Endodermal cell (in vitro differentiated cells): ENCODE measurements around the gene DPP3. TPM values are rescaled to one million over a fixed set of nuclear protein-coding genes. Genes with fewer than 3 reads are reported as not detected.

Experiments used
- DNase-seq: peaks from one replicate; pipeline ENCODE4 v3.0.0-alpha.2; 2017
- H3K27ac ChIP-seq: 2 replicates; pipeline ENCODE4 v1.5.1; 2013; ENCODE audit warnings: mild to moderate bottlenecking, low read depth, low read length, moderate library complexity
- H3K27me3 ChIP-seq: 2 replicates; pipeline ENCODE4 v1.6.1; 2013; ENCODE audit warnings: mild to moderate bottlenecking, low read length, moderate library complexity; ENCODE audit not compliant: insufficient read depth, control insufficient read depth, poor library complexity, severe bottlenecking
- H3K36me3 ChIP-seq: 2 replicates; pipeline ENCODE4 v1.7.0; 2013; ENCODE audit warnings: mild to moderate bottlenecking, low read length, moderate library complexity; ENCODE audit not compliant: control insufficient read depth, insufficient read depth
- H3K4me1 ChIP-seq: one replicate; pipeline ENCODE4 v1.7.0; 2013; ENCODE audit warnings: low read length; ENCODE audit not compliant: control insufficient read depth, insufficient read depth
- H3K4me3 ChIP-seq: 2 replicates; pipeline ENCODE4 v1.5.1; 2013; ENCODE audit warnings: mild to moderate bottlenecking, low read length, moderate library complexity
- H3K9ac ChIP-seq: 2 replicates; pipeline ENCODE4 v1.6.1; 2013; ENCODE audit warnings: mild to moderate bottlenecking, low read length, moderate library complexity; ENCODE audit not compliant: poor library complexity, severe bottlenecking; ENCODE audit errors: extremely low read depth
- H3K9me3 ChIP-seq: 2 replicates; pipeline ENCODE4 v1.6.1; 2013; ENCODE audit warnings: mild to moderate bottlenecking, low read length, moderate library complexity; ENCODE audit not compliant: control insufficient read depth
- H3K27ac Mint-ChIP-seq: 2 replicates; pipeline ENCODE4 v1.8.0; 2020; ENCODE audit warnings: mixed read lengths
- H3K27me3 Mint-ChIP-seq: 2 replicates; pipeline ENCODE4 v1.8.0; 2021; ENCODE audit warnings: mild to moderate bottlenecking, mixed read lengths; ENCODE audit not compliant: insufficient read depth
- H3K36me3 Mint-ChIP-seq: 2 replicates; pipeline ENCODE4 v1.8.0; 2020; ENCODE audit warnings: low read depth, mixed read lengths
- H3K4me1 Mint-ChIP-seq: 2 replicates; pipeline ENCODE4 v1.8.0; 2020; ENCODE audit warnings: mixed read lengths
- H3K4me3 Mint-ChIP-seq: 2 replicates; pipeline ENCODE4 v1.8.0; 2020; ENCODE audit warnings: mild to moderate bottlenecking, moderate library complexity, mixed read lengths
- H3K9me3 Mint-ChIP-seq: 2 replicates; pipeline ENCODE4 v1.8.0; 2020; ENCODE audit warnings: mild to moderate bottlenecking, mixed read lengths
- CTCF ChIP-seq: fragments of 200-600 bp; sonication (generic); conservative IDR thresholded peaks from 2 replicates; pipeline ENCODE4 v1.5.0; 2021; ENCODE audit warnings: antibody characterized with exemption, mild to moderate bottlenecking
- WGBS, 2 experiments: methylation state at CpG; one replicate each; pipeline versions ENCODE4 v1.1.5 to v1.1.7; 2013; ENCODE audit warnings: missing lambda C conversion rate in 2 of 2, mixed read lengths in 1 of 2; ENCODE audit not compliant: insufficient coverage in 1 of 2, insufficient read length in 1 of 2; 5-methylcytosine and 5-hydroxymethylcytosine counted together
- total RNA-seq, 2 donors: library from RNA; stranded (reverse); fragmentation: NEBNext Ultra II Directional in 1 of 2; extraction: Animal tissue kit (Norgen Biotek cat#: 25700) in 1 of 2; gene quantifications; 2 replicates in 1 of 2; 3 replicates in 1 of 2; pipeline ENCODE4 v1.2.1, GENCODE V29; 2021

The DPP3 gene
- total RNA-seq, 2 donors from 2014 or later, result 84.8 to 86.3 TPM

GRCh38 chr11:66450560-66450959 lies 29.7 kb upstream of the DPP3 start:
- Mint-ChIP-seq H3K36me3 (no peaks in the 10 kb centered on the region), H3K4me1 (no peaks in the 10 kb centered on the region), H3K27ac (no peak overlapping the region), H3K9me3 (peaks cover 9% of the 10 kb centered on the region), H3K4me3 (no peak overlapping the region), H3K27me3 (peaks cover 28% of the 10 kb centered on the region)
- no peak overlapping the region for H3K9ac ChIP-seq
- no peaks in the 10 kb centered on the region for H3K9me3 ChIP-seq
- H3K36me3 ChIP-seq, result no peaks in the 10 kb centered on the region
- no peak overlapping the region for H3K4me3 ChIP-seq
- H3K4me1 ChIP-seq, result no peaks in the 10 kb centered on the region
- no peak for DNase-seq
- H3K27ac ChIP-seq, result no peak overlapping the region
- H3K27me3 ChIP-seq, result no peaks in the 10 kb centered on the region
- WGBS, 2 experiments, result 83 to 89% methylated on average over 1 to 4 of the region's 4 CpGs
- TF ChIP-seq CTCF, result no peak

GRCh38 chr11:66451663-66452062 lies 28.6 kb upstream of the DPP3 start:
- H3K27ac ChIP-seq, result no peak overlapping the region
- Mint-ChIP-seq H3K27me3 (peaks cover 28% of the 10 kb centered on the region), H3K4me1 (no peaks in the 10 kb centered on the region), H3K4me3 (no peak overlapping the region), H3K9me3 (peaks cover 2% of the 10 kb centered on the region), H3K36me3 (no peaks in the 10 kb centered on the region), H3K27ac (no peak overlapping the region)
- no peak overlapping the region for H3K4me3 ChIP-seq
- no peak for DNase-seq
- no peaks in the 10 kb centered on the region for H3K4me1 ChIP-seq
- TF ChIP-seq CTCF, result no peak
- H3K9ac ChIP-seq, result no peak overlapping the region
- WGBS, 2 experiments, result 89 to 91% methylated on average over 3 to 4 of the region's 4 CpGs
- H3K36me3 ChIP-seq, result no peaks in the 10 kb centered on the region
- H3K27me3 ChIP-seq, result no peaks in the 10 kb centered on the region
- no peaks in the 10 kb centered on the region for H3K9me3 ChIP-seq

- Histone ChIP-seq H3K36me3 (no peaks in the 10 kb centered on the region), H3K9ac (no peak overlapping the region), H3K27ac (no peak overlapping the region), H3K4me1 (no peaks in the 10 kb centered on the region), H3K9me3 (no peaks in the 10 kb centered on the region), H3K27me3 (no peaks in the 10 kb centered on the region), H3K4me3 (no peak overlapping the region)
- no peak overlapping the region for H3K4me3 Mint-ChIP-seq
- no peaks in the 10 kb centered on the region for H3K4me1 Mint-ChIP-seq
- TF ChIP-seq CTCF, result no peak
- H3K36me3 Mint-ChIP-seq, result no peaks in the 10 kb centered on the region
- DNase-seq, result no peak
- H3K9me3 Mint-ChIP-seq, result peaks cover 2% of the 10 kb centered on the region
- WGBS, 2 experiments, result 80 to 81% methylated on average over 6 of the region's 6 CpGs
- H3K27ac Mint-ChIP-seq, result no peak overlapping the region
- H3K27me3 Mint-ChIP-seq, result peaks cover 35% of the 10 kb centered on the region
Observed at GRCh38 chr11:66454247-66454646, 26.0 kb upstream of the DPP3 start.
